Nucleus accumbens (tissue), 56 donors: ENCODE results near the gene DAPK3.
"Not testable (repeated sequence)": the region's sequence is repeated elsewhere in the genome, so short reads cannot be mapped to it uniquely, and the experiment has no call there.

Experiments
- DNase-seq, 56 donors: peaks; one replicate each; lab custom pipeline; 2025; lab: John Stamatoyannopoulos, UW

Gene DAPK3

GRCh38 chr19:3970808-3971598 is at the start of gene DAPK3:
TSS of gene DAPK3 (minus strand) at chr19:3971099. CDS start at chr19:3969735, 1,364 bp downstream.
- peak; percentile 81 to 99 (median 96) for DNase-seq

GRCh38 chr19:4019578-4019977 is 48.7 kb upstream of the DAPK3 start:
- no peak for DNase-seq

GRCh38 chr19:4018775-4019504 is 48.0 kb upstream of the DAPK3 start:
- DNase-seq = no peak

- peak in 5 of 56 donors; percentile 10 to 41 (median 21) for DNase-seq
Measured at GRCh38 chr19:4018140-4018613, 47.3 kb upstream of the DAPK3 start.

GRCh38 chr19:4016903-4017638 is 46.2 kb upstream of the DAPK3 start:
- no peak for DNase-seq

GRCh38 chr19:4016486-4016885 is 45.6 kb upstream of the DAPK3 start:
- DNase-seq = peak in 52 of 56 donors; percentile 7 to 91 (median 76)

- no peak for DNase-seq
Measured at GRCh38 chr19:4015705-4016402, 45.0 kb upstream of the DAPK3 start.

- DNase-seq = no peak
Measured at GRCh38 chr19:4014541-4015491, 43.9 kb upstream of the DAPK3 start.

- peak in 21 of 56 donors; percentile 3 to 56 (median 36) for DNase-seq
Measured at GRCh38 chr19:4013886-4014540, 43.1 kb upstream of the DAPK3 start.

GRCh38 chr19:4012975-4013634 is 42.2 kb upstream of the DAPK3 start:
- DNase-seq = no peak

- DNase-seq = peak in 1 of 56 donors; percentile 14
Measured at GRCh38 chr19:4012092-4012974, 41.4 kb upstream of the DAPK3 start.

GRCh38 chr19:4011430-4011829 is 40.5 kb upstream of the DAPK3 start:
- not testable (repeated sequence) for DNase-seq

- no peak for DNase-seq
Measured at GRCh38 chr19:4010808-4011110, 39.9 kb upstream of the DAPK3 start.

- no peak for DNase-seq
Measured at GRCh38 chr19:4009990-4010807, 39.3 kb upstream of the DAPK3 start.

GRCh38 chr19:4007836-4008539 is 37.1 kb upstream of the DAPK3 start:
- peak in 5 of 56 donors; percentile 8 to 38 (median 17) for DNase-seq
